HG03066 (cell line): Measurements from ENCODE around the gene ZMYND8.
"Not testable (repeated sequence)": the region's sequence is repeated elsewhere in the genome, so short reads cannot be mapped to it uniquely, and the experiment has no call there.

ENCODE experiments used
- ATAC-seq: cut with Tn5 transposase; IDR thresholded peaks from one replicate; pipeline ENCODE4 v1.9.1; 2021; ENCODE audit warnings: low read depth; ENCODE audit not compliant: unreplicated experiment

The ZMYND8 gene

GRCh38 chr20:47356526-47357295 is at the start of gene ZMYND8:
TSS of gene ZMYND8 (minus strand) at chr20:47356699. CDS start at chr20:47356670, 29 bp downstream.
- no peak for ATAC-seq

GRCh38 chr20:47405775-47406325 is 49.4 kb upstream of the ZMYND8 start:
- ATAC-seq: no peak

GRCh38 chr20:47400685-47401084 is 44.2 kb upstream of the ZMYND8 start:
- ATAC-seq: no peak

GRCh38 chr20:47397652-47398301 is 41.3 kb upstream of the ZMYND8 start:
- no peak for ATAC-seq

- ATAC-seq: no peak
Measured at GRCh38 chr20:47396762-47397476, 40.4 kb upstream of the ZMYND8 start.

GRCh38 chr20:47393796-47394514 is 37.5 kb upstream of the ZMYND8 start:
- not testable (repeated sequence) for ATAC-seq

- no peak for ATAC-seq
Measured at GRCh38 chr20:47392721-47393073, 36.2 kb upstream of the ZMYND8 start.

- no peak for ATAC-seq
Measured at GRCh38 chr20:47392015-47392720, 35.7 kb upstream of the ZMYND8 start.

- ATAC-seq: no peak
Measured at GRCh38 chr20:47391276-47392010, 34.9 kb upstream of the ZMYND8 start.

GRCh38 chr20:47389867-47390347 is 33.4 kb upstream of the ZMYND8 start:
- ATAC-seq: no peak

- ATAC-seq: not testable (repeated sequence)
Measured at GRCh38 chr20:47385968-47386367, 29.5 kb upstream of the ZMYND8 start.

GRCh38 chr20:47382746-47383415 is 26.4 kb upstream of the ZMYND8 start:
- ATAC-seq: no peak

GRCh38 chr20:47380481-47380880 is 24.0 kb upstream of the ZMYND8 start:
- ATAC-seq: no peak

- ATAC-seq: no peak
Measured at GRCh38 chr20:47379433-47380150, 23.1 kb upstream of the ZMYND8 start.

GRCh38 chr20:47377122-47377722 is 20.7 kb upstream of the ZMYND8 start:
- ATAC-seq: no peak

GRCh38 chr20:47376096-47376643 is 19.7 kb upstream of the ZMYND8 start:
- ATAC-seq: not testable (repeated sequence)

- ATAC-seq: not testable (repeated sequence)
Measured at GRCh38 chr20:47374121-47374520, 17.6 kb upstream of the ZMYND8 start.
